ENCODE results near the gene CNTNAP2.

Gene CNTNAP2

DNA sequence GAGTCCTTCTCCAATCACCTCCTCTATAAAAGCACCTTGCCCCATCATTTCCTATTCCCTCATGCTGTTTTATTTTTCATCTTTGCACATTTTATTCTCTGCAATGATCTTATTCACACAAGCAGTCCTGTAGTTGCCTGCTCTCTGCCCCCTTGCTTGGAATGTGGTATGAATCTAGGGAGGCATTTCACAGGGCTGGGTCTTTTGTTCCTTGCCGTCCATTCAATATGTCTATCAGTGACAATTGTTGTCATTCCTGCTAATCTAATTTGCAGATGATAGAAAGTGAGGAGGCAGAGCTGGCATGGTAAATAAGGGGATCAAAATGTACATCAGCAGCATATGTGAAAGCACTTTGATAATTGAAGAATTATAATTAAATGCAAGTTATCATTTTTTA is 2227.8 kb downstream of the CNTNAP2 start:
- DNase-seq (ENCODE audit: low spot score) = no peak

DNA sequence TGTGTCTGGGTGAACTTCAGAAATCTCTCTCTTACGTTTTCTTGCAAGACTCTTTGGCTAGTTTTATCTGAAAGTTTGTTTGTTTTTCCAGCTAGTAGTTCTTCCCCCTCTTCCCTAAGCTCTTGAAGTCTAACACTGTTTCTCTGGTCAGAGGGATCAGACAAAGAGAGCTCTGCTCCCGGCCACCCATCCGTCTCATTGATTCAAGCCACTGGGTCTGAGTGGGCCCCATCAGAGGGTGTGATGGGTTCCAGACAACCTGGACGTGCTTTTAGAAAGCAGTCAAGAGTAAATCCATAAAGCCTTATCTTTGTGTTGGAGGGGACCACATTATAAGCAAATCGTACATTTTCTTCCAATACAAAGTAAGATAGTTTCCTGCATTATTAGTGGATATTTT is 2231.4 kb downstream of the CNTNAP2 start:
- no peak for DNase-seq (ENCODE audit: low spot score)

DNA sequence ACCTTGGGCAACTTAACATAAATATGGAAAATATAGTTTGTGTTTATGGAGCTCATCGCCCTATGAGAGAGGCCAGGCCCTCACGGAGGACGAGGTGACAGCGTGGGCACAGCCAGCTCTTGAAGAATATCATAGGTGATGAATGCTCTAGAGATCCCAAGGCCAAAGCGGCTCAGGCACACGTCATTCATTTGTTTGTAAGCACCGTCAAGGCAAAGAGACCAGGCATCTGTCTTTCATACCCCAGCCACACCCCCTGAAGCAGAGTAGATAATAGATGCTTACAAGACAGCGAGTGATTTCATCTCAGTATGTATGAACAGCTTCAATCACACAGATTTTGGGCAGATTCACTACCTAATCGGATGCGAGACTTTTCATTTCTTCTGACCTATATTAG is 2231.9 kb downstream of the CNTNAP2 start:
- no peak for DNase-seq (ENCODE audit: low spot score)

DNA sequence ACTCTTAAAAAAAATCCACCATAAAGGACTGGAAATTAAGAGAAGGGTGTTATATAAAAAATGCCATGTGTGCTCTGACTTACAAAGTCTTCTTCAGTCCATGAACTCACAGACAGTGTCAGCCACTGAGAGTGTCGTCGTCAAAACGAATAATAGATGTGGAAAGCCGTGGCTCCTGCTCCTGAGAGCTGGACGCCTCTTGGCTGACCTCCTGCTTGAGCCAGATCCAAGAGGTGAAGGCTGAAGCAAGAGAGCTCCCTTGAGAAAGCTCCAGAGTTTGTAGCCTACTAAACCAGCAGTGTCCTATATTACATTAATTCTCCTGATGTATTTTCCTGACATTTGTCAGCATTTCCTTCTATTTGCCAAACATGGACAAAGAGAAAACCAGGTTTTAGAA is 2239.7 kb downstream of the CNTNAP2 start:
- no peak for DNase-seq (ENCODE audit: low spot score)

DNA sequence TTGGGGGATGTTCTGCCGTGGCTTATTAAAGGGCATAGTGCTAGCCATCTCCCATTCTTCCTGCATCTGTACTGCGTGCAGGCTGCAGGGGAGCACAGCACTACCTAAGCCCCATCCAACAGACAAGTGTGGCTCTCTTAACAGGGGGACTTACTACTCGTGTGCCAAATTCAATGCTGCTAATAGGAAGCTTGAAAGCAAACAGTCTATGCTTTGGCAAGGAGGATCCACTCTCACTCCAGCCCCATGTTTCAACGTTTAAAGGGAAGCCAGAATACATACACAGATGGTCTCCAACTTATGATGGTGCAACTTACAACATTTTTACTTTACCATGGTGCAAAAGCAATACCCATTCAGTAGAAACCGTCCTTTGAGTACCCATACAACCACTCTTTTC is 2245.9 kb downstream of the CNTNAP2 start:
- no peak for DNase-seq (ENCODE audit: low spot score)

DNA sequence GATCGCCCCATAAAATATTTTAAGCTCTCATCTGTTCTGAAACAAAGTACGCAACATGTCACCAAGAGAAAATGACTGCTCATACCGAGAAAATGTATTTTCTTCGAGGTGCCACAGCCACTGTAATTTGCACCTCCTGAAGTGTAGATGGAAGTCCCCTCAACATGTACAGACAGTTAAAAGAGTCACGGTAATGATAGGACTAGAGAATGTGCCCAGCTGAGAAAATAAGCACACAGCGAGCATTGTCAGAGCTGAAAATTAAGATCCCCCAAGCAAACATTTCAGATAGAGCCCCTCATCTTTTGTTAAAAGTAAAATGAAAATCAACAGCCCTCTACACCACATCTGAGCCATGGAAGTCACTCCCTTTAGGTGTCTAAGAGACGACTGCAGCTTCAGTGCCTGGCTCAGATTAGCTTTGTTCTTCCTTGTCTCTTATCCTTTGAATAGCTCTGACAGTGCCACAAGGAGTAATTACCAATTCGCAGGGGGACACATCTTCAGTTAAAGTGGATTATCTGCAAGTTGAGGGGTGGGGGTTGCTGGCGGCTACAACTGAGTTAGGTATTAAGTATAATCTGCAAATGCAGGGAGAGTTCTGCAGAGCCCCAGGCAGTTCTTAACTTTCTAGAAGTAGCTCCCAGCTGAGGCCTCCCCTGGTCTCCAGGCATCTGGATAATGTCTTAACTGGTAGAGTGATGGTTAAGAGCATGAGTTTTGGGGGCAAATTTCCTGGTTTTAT is 2251.3 kb downstream of the CNTNAP2 start:
- DNase-seq (ENCODE audit: low spot score) = no peak

DNA sequence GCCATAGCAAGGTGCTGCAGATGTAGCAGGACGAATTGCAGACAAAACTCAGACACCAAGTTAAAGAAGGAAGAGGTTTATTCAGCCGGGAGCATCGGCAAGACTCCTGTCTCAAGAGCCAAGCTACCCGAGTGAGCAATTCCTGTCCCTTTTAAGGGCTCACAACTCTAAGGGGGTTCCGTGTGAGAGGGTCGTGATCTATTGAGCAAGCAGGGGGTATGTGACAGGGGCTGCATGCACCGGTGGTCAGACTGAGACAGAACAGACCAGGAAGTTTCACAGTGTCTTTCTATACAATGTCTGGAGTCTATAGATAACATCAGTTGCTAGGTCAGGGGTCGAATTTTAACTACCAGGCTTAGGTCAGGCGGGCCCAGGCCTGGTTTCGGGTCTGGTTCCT is 2252.0 kb downstream of the CNTNAP2 start:
- no peak for DNase-seq (ENCODE audit: low spot score)

DNA sequence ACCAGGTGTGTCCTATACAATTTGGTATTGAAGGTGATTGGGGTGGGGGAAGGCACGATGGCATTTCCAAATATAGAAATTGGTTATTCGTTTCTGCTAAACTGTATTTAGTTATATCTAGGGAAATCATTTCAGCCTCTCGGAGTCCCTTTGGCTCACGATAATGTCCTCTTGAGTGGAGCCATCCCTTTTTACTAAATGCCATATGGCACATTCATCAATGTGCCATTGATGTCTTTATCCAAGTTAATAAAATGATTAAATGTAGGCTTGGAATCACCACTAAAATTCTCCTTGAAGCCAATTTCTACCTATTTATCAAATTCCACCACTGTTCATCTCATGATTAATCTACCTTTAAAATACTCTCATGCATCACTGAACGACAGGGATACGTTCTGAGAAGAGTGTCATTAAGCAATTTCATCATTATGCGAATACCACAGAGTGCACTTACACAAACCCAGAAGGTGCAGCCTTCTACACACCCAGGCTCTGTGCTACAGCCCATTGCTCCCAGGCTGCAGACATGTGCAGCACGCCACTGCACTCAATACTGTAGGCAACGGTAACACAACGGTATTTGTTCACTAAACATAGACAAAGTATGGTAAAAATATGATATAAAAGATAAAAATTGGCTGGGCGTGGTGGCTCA is 2254.8 kb downstream of the CNTNAP2 start:
- DNase-seq (ENCODE audit: low spot score) = no peak

DNA sequence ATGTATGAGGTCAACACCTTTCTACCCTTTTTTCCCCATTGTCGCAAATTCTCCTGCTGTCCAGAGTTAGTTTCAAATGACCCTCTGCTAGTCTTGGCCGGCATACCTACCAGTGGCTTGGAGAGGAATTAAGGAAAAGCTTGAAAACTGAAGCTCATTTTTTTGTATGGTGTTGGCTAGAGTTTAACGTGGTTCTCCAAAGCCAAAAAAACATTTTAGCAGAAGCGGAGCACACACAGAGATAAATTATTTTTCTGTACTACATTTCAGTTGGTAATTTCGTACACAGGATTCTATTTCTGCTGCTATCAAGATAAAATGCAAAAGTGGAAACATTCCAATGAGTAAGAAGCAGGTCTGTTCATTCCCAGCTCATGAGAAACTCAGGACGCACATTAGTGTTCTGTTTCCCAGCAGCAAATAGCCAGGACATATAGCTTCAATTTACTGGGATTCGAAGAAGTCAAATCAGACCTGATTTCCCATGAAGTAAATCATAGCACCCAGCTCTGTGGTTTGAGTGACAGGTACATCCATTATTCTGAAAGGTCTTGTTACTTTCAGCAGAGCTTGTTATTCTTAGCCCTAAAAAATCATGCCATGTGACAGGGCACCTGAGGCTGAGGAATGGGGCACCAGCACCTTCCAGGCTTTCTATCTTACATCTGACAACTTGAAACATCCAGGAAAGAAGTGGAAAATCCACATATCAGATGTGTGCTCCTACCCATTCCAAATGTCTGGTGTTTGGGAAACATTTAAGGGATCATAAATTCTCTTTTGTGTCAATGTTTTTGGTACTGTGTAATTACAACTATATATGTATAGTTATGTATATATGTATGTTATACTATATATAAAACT is 2258.0 kb downstream of the CNTNAP2 start:
- DNase-seq (ENCODE audit: low spot score) = no peak

DNA sequence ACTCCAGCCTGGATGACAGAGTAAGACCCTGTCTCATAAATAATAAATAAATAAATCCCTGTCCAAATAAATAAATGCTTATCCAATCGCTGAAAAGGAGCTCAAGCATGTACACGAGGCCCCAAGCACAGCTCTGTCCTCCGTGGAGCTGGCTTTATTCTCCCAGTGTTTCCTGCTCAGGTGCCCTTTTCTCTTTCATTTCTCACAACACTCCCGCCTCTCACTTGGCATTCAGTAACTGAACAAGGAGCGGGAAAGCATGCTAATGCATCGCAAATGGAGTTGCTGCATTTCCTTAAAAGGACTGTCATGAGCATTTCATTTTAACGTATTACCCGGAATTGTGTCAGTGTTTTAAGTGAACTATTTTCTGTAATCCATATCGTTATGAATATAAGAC is 2263.1 kb downstream of the CNTNAP2 start:
- DNase-seq (ENCODE audit: low spot score) = no peak

DNA sequence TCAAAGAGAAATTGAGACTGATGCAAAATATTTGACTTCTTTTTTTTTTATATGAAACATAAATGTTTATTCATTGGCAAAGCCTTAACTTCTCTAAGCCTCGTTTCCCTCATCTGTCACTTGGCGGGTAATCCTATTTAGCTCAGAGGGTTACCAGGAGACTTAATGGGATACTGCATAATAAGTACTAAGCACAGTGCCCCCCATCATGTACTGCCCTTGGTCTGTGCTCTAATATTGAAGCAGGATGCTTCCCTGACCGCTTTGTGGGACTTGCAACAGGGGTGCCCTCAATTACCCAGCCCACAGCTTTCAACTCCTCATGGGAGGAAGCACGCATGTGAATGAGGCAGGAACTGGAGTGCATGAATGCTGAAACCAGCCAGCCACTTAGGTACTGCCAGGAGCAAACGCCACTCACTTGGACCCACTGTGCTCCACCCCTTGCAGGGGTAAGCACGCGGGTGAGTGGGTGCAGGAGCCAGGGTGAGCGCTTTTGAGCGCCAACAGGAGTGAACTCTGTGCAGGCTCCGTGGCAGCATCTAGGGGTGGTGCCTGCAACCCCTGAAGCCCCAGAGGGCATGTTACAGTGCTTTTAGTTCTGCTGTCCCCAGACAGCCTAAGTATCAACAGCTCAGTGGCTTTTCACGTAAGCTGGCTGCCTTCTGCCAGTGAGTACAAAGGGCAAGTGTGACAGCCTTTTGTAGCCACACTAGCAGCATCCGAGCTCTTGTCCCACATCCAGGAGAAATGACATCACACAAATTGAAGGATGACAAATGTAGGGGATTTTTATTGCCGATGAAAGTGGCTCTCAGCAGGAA is 2264.2 kb downstream of the CNTNAP2 start:
- no peak for DNase-seq (ENCODE audit: low spot score)

DNA sequence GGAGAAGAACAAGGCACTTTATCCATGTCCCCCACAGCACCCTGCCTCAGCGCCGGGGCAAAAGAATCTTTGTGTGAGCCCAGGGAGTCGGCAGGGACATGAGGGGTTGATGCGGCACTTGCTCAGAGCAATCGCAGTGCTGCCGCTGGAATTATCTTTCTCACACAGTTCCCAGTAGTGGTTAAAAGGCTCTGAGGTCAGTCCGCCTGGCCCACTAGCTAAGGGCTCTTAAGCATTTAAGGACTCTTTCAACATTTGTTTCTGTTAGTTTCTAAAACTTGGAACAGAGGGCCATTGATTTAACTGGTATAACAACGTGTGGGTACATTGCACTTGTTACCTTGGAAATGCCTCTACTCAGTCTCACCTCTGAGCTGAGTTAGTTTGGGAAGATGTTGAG is 2266.0 kb downstream of the CNTNAP2 start:
- DNase-seq (ENCODE audit: low spot score) = no peak

DNA sequence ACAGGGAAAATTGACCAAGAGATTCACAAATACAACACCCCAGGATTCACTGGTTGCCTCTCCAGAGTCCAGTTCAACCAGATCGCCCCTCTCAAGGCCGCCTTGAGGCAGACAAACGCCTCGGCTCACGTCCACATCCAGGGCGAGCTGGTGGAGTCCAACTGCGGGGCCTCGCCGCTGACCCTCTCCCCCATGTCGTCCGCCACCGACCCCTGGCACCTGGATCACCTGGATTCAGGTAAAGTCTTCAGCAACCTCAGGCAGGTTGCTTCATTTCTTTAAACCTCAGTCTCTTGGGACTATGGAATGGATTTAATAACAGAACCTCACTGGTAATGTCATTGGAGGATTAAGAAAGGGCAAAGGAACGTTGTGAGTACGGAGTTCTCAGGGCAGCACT is 2267.1 kb downstream of the CNTNAP2 start:
- DNase-seq (ENCODE audit: low spot score) = no peak

DNA sequence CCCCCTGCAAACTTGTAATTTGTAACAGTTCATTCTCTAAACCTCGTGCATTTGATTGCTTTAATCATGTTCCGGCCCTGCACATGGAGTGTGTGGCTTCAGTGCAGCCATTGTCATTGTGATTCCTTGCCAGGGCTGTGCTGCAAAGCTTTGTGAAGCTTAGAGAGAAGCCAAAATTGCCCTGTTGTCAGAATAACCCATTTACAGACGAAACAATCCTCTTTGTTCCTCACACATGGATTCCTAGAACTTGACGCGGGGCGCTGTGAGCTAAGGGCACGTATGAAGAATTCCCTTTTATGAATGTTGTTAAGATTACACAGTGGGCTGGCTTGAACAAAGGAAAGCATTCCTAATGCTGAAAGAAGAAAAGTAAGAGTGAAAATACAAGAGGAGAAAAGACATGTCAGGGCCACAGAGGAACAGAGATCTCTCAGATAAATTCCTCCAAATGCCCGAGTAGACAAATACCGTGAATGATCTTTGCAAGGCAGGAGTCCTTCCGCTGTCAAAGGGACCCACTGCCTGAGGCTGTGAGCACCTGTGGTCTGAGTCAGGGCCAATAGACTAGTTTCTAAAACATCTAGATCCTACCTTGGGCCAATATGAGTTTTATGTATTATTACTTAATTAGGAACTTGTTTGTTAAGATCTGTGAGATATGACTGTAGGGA is 2268.5 kb downstream of the CNTNAP2 start:
- no peak for DNase-seq (ENCODE audit: low spot score)

DNA sequence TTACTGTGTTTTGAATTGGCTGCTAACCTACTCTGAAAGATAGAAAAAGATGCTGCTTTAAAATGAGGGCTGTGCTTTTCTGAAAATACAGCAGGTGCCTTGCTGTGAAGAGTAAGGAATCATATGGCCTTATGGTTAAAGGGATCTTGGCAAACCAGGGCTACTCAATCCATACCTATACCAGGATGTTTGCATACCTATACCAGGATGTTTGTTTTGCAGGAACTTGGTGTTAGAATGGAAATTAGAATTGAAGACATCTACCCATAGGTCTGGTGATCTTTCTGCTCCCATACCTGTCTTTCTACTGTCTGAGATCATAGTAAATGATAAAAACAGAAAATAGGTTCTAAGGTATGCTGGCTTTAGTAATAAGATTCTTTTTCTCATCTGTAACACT is 2273.8 kb downstream of the CNTNAP2 start:
- no peak for DNase-seq (ENCODE audit: low spot score)

DNA sequence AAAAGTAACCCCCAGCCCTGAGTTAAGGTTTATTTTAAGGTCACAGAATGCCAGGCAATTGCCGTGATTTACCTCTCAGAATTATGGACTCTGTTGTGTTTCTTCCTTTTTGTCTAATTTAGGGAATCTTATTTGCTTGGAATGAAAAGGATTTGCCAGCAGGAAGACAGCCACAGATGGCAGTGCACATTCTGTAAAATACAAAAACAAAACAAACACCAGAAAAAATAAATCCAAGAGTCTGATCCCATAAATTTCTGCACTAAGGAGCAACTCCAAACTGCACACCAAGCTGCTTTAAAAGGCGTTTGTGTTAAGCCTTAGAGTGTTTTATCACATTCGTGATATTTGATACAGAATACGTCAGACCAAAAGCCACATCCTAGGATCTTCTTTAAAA is 2275.0 kb downstream of the CNTNAP2 start:
- DNase-seq (ENCODE audit: low spot score) = no peak

DNA sequence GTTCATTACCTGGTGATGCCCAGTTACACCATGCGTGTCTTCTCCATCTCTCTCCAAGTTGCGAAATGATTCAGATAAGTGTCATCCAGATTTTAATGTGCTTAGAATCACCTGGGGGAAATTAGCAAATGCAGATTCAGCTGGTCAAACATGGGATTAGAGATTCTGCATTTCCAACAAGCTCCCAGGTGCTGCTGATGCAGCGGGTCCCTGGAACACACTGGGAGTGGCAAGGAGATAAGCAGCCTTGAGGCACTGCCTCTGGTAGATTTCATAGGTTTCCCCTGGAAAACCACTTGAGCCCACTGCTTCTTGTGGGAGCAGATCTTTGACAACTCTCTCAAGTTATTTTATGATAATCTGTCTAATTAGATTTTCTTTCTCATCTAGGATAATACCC is 2278.0 kb downstream of the CNTNAP2 start:
- no peak for DNase-seq (ENCODE audit: low spot score)

DNA sequence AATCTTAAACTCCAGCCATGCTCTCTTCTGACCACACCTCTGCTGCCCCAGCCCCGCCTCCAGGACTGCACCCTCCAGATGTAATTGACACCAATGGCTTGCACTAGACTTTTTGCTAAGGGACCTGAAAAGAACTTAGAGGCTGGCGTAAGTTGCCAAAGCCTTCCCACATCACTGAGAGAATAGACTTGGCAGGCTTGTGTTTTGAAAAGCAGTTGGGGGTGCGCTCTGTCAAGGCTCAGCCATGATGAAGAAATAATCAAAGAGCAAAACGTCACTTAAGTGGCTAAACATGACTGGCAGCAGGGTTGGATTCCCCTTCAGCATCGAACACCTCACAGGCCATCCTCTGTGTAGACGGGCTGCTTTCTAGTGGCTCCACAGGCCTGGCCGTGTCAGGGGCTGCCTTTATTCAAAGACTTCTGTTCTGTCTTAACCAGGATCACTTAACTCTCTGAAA is 2278.8 kb downstream of the CNTNAP2 start:
- no peak for DNase-seq (ENCODE audit: low spot score)

DNA sequence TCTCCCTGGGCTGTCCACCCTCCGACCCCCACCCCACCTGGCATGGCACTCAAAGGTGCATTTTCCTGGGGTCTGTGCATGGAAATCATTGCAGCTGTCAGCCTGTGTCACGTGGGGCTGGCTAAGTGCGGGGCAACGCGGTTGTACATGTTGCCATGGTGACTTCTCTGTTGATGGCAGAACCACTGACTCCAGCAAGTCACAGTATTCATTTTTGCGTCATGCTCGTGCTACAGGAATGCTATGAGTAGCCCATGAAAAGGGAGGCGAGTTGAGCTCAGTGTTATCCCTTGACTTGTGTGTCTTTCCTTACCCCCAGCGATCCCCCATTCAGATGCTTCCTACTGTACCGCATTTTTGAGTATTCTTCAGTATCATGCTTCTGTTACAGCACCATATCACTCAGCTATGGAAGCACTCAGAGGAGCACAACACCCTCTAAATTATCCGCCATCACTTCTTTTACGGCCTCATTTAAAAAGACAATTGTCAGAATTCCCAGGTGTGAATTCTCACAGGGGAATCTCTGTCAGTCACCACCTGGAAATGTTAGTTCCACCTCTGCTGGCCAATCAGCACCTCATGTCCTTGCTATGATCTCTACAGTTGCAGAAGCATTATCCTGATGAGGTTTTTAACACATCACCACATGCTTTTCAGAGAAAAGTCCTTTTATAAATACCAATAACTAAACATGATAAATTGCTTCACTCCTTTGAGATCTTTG is 2279.6 kb downstream of the CNTNAP2 start:
- no peak for DNase-seq (ENCODE audit: low spot score)

DNA sequence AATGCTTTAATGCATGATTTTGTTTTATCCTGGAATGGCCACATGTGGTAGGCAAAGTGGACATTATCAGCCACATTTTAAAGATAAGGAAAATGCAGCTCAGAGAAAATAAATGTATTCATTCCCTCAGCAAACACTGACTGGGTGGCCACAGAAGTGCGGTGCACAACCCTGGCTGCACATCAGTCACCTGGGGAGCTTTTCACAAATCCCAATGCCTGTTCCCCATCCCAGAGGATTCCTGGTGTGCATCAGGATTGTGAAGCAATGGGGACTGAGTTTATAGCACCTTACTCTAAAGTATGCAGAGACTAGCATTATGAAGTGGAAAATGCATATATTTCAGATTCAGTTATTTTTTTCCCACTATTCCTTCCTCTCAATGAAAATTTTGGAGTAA is 2280.5 kb downstream of the CNTNAP2 start:
- no peak for DNase-seq (ENCODE audit: low spot score)

DNA sequence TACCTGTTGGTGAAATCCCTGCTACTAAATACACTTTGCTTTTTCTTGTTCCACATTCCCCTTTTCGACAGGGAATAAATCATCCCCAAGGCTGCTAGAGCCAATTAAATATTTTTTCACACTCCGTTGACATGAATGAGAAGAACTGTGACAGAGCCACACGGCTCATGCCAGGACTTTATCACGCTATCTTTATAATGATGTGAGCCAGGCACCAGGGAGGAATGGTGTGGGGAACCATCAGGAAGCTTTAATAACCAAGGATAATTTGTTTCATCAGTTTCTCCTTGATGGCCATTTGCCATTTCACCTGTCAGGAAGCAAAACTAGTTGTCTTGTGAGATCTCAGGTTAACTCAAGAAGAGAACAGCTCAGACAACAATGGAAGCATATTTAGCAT is 2280.9 kb downstream of the CNTNAP2 start:
- DNase-seq (ENCODE audit: low spot score) = no peak

All from LoVo (cell line).